SK-N-SH treated with all-trans-retinoic acid at 6 μM for 48 hours (cell line): ENCODE measurements around the gene MAP3K20.

Source experiments
- ATAC-seq: fragments of 200-7000 bp; cut with Tn5 transposase; 3 replicates; pipeline ENCODE4 v1.9.1; 2020; ENCODE audit warnings: mild to moderate bottlenecking, moderate library complexity
- ARNTL ChIP-seq: fragments of 450-650 bp; formaldehyde crosslinking; IDR thresholded peaks from 2 replicates; pipeline ENCODE4 v1.5.0; 2020; ENCODE audit warnings: low read depth, mild to moderate bottlenecking, moderate library complexity, borderline replicate concordance
- BACH2 ChIP-seq: fragments of 250-450 bp; sonication (Bioruptor Pico); IDR thresholded peaks from 2 replicates; pipeline ENCODE4 v1.9.0; 2021; ENCODE audit warnings: mild to moderate bottlenecking, borderline replicate concordance
- CREB5 ChIP-seq: fragments of 250-450 bp; sonication (Bioruptor Pico); IDR thresholded peaks from 2 replicates; pipeline ENCODE4 v1.5.1; 2020; ENCODE audit warnings: low read depth, mild to moderate bottlenecking, moderate library complexity
- CSDC2 ChIP-seq: fragments of 250-450 bp; sonication (Bioruptor Pico); IDR thresholded peaks from 2 replicates; pipeline ENCODE4 v1.5.0; 2020; ENCODE audit warnings: mild to moderate bottlenecking, moderate library complexity
- CSRNP3 ChIP-seq: fragments of 250-450 bp; sonication (Bioruptor Pico); IDR thresholded peaks from 2 replicates; pipeline ENCODE4 v1.5.1; 2021; ENCODE audit warnings: mild to moderate bottlenecking, moderate library complexity
- ESRRG ChIP-seq: fragments of 250-450 bp; sonication (Bioruptor Pico); IDR thresholded peaks from 2 replicates; pipeline ENCODE4 v1.6.1; 2021; ENCODE audit warnings: mild to moderate bottlenecking
- GLIS3 ChIP-seq: fragments of 250-450 bp; sonication (Bioruptor Pico); IDR thresholded peaks from 2 replicates; pipeline ENCODE4 v1.5.0; 2020; ENCODE audit warnings: mild to moderate bottlenecking, moderate library complexity
- ISL1 ChIP-seq: fragments of 250-450 bp; sonication (Bioruptor Pico); IDR thresholded peaks from 2 replicates; pipeline ENCODE4 v2.1.2; 2022; ENCODE audit warnings: mild to moderate bottlenecking, moderate library complexity
- PATZ1 ChIP-seq: fragments of 250-450 bp; sonication (Bioruptor Pico); IDR thresholded peaks from 2 replicates; pipeline ENCODE4 v1.8.0; 2020; ENCODE audit warnings: mild to moderate bottlenecking, moderate library complexity, borderline replicate concordance
- POU6F1 ChIP-seq: fragments of 250-450 bp; sonication (Bioruptor Pico); IDR thresholded peaks from 2 replicates; pipeline ENCODE4 v1.8.0; 2021; ENCODE audit warnings: low read depth, mild to moderate bottlenecking, moderate library complexity, borderline replicate concordance
- PPARA ChIP-seq: fragments of 250-450 bp; sonication (Bioruptor Pico); IDR thresholded peaks from 2 replicates; pipeline ENCODE4 v1.5.0; 2020; ENCODE audit warnings: mild to moderate bottlenecking, borderline replicate concordance
- SNAI2 ChIP-seq: fragments of 250-450 bp; sonication (Bioruptor Pico); IDR thresholded peaks from 2 replicates; pipeline ENCODE4 v1.5.0; 2020; ENCODE audit warnings: mild to moderate bottlenecking, moderate library complexity
- TCF4 ChIP-seq: fragments of 250-450 bp; sonication (Bioruptor Pico); IDR thresholded peaks from 2 replicates; pipeline ENCODE4 v1.8.0; 2021; ENCODE audit warnings: mild to moderate bottlenecking, moderate library complexity, borderline replicate concordance
- TOX ChIP-seq: fragments of 250-450 bp; sonication (Bioruptor Pico); IDR thresholded peaks from 2 replicates; pipeline ENCODE4 v1.8.0; 2021; ENCODE audit warnings: mild to moderate bottlenecking, moderate library complexity, borderline replicate concordance
- TSHZ2 ChIP-seq: fragments of 250-450 bp; sonication (Bioruptor Pico); IDR thresholded peaks from 2 replicates; pipeline ENCODE4 v1.5.0; 2020; ENCODE audit warnings: mild to moderate bottlenecking, moderate library complexity
- ZC3H10 ChIP-seq: fragments of 250-450 bp; sonication (Bioruptor Pico); IDR thresholded peaks from 2 replicates; pipeline ENCODE4 v1.5.1; 2021; ENCODE audit warnings: mild to moderate bottlenecking, moderate library complexity
- ZFP3 ChIP-seq: fragments of 250-450 bp; sonication (Bioruptor Pico); IDR thresholded peaks from 2 replicates; pipeline ENCODE4 v1.5.0; 2020; ENCODE audit warnings: mild to moderate bottlenecking, moderate library complexity
- ZNF70 ChIP-seq: fragments of 450-650 bp; formaldehyde crosslinking; IDR thresholded peaks from 2 replicates; pipeline ENCODE4 v1.5.0; 2020; ENCODE audit warnings: mild to moderate bottlenecking, moderate library complexity
- ZNF8 ChIP-seq: fragments of 450-650 bp; formaldehyde crosslinking; IDR thresholded peaks from 2 replicates; pipeline ENCODE4 v1.5.0; 2020; ENCODE audit warnings: mild to moderate bottlenecking, moderate library complexity

MAP3K20 gene

GRCh38 chr2:173151671-173152401 is 76.2 kb downstream of the MAP3K20 start:
- peak; percentile 69 for ATAC-seq
- TF ChIP-seq ZC3H10 (no peak), TOX (no peak), CSRNP3 (CRISPR knock-in tag) (no peak), ZNF70 (no peak), GLIS3 (CRISPR knock-in tag) (no peak), PATZ1 (no peak), ISL1 (CRISPR knock-in tag) (no peak), CSDC2 (no peak), TCF4 (CRISPR knock-in tag) (no peak), ARNTL (CRISPR knock-in tag) (no peak), PPARA (CRISPR knock-in tag) (no peak), CREB5 (no peak), ZNF8 (CRISPR knock-in tag) (no peak), ESRRG (no peak), ZFP3 (no peak), POU6F1 (no peak), TSHZ2 (CRISPR knock-in tag) (no peak), SNAI2 (no peak)

- ATAC-seq: no peak
- no peak for TF ChIP-seq CREB5
- TF ChIP-seq ZC3H10: no peak
- no peak for TF ChIP-seq SNAI2
- TF ChIP-seq CSDC2: no peak
- TF ChIP-seq ZNF70: no peak
These were observed 77.7 kb downstream of the MAP3K20 start for GRCh38 chr2:173153301-173153885.

- no peak for ATAC-seq
- no peak for TF ChIP-seq ZNF70
- TF ChIP-seq ZC3H10: no peak
- no peak for TF ChIP-seq TOX
- no peak for TF ChIP-seq CREB5
- no peak for TF ChIP-seq PPARA (CRISPR knock-in tag)
- no peak for TF ChIP-seq BACH2 (CRISPR knock-in tag)
- TF ChIP-seq, all 23 proteins: peak for 0
These were observed 82.1 kb downstream of the MAP3K20 start for GRCh38 chr2:173157676-173158293.
